ENCODE results near the gene PTGIS.

PTGIS gene

DNA sequence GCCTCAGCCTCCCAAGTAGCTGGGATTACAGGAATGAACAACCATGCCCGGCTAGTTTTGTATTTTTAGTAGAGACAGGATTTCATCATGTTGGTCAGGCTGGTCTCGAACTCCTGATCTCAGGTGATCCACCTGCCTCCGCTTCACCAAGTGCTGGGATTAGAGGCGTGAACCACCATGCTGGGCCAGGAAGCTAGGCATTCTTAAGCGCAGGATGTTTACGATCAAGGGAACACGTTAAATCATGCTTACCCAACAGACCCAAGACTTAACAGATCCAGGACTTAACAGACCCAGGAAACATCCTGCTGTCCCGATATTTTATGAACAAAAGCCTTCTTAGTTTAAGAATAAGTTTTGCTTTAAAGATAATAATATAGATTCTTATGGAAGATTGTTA, 9.1 kb downstream of the PTGIS start:
- DNase-seq = no peak

GRCh38 chr20:49557449-49557848, 10.5 kb downstream of the PTGIS start:
- DNase-seq = no peak

GRCh38 chr20:49556621-49557020, 11.3 kb downstream of the PTGIS start:
- no peak for DNase-seq

GRCh38 chr20:49549801-49550551, 18.0 kb downstream of the PTGIS start:
- DNase-seq = no peak

DNA sequence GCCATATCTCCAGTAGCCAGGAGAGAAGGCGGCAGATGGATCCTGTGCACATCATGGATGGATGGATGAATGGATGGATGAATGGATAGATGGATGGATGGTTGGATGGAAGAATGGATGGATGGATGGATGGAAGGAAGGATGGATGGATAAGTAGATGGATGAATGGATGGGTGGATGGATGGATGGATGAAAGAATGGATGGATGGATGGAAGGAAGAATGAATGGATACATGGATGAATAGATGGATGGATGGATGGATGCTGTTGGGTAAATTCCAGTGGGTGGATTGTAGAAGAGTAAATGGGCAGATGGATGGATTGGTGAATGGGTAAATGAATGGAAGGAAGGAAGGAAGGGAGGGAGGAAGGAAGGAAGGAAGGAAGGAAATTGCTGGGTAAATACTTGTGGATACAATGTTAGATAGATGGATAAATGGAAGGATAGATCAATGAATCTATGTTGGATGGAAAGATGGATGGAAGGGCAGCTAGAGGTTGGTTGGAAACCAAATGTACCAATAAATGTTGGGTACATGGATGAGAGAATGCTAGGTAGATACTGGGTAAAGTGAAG, 19.5 kb downstream of the PTGIS start:
- DNase-seq = no peak

- DNase-seq = no peak
These were observed 22.4 kb downstream of the PTGIS start for GRCh38 chr20:49545572-49545971.

GRCh38 chr20:49544535-49544934, 23.4 kb downstream of the PTGIS start:
- no peak for DNase-seq

GRCh38 chr20:49543858-49544437, 24.0 kb downstream of the PTGIS start:
- no peak for DNase-seq

DNA sequence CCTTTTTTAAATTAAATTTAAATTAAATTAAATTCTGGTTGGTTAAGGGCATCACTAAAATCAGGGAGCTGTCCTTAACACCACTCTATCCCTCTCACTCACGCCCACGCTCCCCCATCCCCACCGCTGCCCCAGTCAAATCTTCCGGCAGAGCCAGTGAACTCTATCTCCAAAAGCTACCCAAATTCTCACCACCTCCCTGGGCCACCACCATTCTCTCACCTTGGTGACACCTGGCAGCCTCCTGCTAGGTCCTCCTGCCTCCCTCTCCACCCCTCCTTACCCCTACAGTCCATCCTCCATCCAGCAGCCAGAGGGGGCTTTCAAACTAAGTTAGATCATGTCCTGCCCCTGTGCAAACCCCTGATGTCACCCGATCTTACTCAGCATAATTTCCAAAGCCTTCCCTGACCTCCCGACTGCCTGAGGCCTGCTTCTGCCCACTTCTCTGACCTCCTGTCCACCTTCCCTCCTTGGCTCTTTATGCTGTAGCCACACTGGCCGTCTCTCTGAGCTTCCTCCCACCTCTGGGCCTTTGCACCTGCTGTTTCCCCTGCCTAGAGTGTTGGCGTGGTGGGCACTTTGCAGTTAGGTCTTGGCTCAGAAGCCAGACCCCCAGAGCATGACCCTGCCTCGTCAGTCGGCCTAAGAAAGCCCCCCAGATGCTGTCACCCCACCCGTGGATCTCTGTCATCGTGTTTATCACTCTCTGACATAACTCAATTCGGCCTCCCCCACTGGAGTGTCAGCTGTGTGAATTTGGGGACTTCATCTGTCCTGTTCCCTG, 24.7 kb downstream of the PTGIS start:
- no peak for DNase-seq

- DNase-seq = no peak
These were observed 25.4 kb downstream of the PTGIS start for GRCh38 chr20:49542514-49542991.

- peak; percentile 79 for DNase-seq
These were observed 26.0 kb downstream of the PTGIS start for GRCh38 chr20:49541733-49542513.

DNA sequence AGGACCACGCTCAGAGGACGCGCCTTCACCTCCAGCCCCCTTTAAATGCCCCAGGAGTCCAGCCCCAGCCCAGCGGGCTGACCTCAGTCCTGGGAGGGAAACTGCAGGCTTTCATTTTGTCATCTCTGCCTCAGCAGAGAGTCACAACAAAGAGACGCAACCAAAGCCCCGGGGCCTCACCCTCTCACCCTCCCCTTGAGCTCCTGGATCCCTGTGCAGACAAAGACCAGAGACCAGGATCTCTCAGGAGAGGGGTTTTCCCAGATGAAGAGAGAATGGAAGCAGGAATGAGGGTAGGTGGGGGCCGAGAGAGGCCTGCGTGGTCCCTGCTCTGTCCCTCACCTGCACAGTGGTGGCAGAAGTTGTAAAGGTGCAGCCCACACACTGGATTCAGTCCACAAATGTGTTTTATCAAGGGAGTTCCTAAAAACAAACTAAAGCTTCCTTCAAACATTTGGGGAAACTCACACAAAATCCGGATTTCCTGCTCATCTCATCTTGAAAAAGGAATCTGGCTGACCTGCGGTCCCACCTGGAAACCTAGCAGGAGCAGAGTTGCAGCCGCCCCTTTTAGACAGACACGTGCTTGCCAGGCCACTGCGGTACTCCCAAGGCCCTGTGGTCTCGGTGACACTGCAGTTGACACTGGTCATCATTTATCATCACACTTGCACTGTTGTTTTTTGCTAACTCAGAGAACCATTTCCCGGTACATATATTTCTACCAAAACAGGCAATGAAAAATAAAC, 27.1 kb downstream of the PTGIS start:
- DNase-seq = no peak

GRCh38 chr20:49540232-49540620, 27.7 kb downstream of the PTGIS start:
- DNase-seq = no peak

DNA sequence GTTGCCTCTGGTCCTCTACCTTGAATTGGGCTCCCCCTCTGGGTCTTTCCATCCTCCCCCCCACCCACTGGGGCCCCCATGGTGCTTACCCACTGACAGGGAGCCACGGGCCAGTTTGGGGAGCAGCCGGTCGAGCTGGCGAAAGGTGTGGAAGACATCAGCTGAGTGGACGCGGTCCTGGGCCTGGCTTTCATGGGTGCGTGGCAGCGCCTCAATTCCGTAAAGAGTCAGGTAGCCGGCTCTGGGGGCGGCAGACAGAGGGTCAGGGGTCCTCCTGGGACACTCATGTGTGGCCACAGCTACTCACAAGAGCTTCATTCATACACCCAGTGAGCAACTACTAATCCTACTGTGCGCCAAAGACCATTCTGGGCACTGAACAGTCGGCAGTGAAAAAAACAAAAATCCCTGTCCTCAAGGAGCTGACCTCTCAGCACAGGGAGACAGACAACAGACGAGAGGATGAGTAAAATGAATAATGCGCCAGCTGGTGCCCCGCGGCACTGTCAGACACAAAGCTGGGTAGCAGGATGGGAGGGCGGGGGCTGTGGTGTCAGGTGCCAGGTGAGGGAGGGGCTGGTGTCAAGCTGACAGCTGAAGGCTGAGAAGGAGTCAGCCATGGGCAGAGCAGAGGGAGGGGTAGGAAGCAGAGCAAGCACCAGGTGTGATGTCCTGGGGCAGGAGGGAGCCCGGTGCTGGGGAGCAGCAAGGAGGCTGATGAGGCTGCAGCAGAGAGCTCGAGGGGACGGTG, 28.3 kb downstream of the PTGIS start:
- DNase-seq = no peak

DNA sequence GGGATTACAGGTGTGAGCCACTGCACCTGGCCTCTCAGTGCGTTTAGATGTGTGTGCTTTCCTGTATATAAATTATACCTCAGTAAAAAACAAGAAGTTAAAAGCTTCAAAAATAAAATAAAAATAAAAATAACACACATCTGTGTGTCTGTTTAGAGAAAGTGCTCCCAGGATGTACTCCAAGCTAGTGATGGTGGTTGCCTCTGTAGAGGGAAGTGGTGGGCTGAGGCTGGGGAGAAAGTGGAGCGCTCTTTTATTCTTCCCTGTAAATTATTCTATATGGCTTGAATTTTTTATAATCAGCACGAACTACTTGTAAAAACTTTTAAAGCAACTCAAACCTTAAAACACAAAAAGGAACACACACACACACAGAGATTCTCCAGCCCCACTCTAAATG, 29.0 kb downstream of the PTGIS start:
- DNase-seq = no peak

DNA sequence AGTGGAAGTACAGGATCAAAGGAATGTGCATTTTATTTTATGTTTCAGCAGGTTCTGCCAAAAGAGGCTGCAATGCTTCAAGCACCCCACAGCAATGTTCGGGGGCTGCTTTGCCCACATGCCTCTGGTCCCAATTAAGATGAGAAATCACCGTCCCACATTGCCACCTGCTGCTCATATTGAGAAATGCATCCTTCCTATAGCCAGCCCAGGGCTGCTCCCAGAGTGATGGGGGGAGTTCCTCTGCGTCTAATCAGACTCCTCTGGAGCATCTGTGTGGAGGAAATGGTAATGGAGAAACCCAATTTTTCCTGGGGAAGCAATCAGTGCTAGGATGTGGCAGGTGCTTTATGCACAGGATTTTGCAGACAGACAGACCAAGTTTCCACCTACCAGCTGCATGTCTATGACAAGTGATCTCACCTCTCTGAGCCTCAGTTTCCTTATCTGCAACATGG, 33.7 kb downstream of the PTGIS start:
- peak; percentile 75 for DNase-seq

- DNase-seq = no peak
These were observed 35.5 kb downstream of the PTGIS start for GRCh38 chr20:49532285-49532946.

- DNase-seq = no peak
These were observed 38.5 kb downstream of the PTGIS start for GRCh38 chr20:49529470-49529869.

DNA sequence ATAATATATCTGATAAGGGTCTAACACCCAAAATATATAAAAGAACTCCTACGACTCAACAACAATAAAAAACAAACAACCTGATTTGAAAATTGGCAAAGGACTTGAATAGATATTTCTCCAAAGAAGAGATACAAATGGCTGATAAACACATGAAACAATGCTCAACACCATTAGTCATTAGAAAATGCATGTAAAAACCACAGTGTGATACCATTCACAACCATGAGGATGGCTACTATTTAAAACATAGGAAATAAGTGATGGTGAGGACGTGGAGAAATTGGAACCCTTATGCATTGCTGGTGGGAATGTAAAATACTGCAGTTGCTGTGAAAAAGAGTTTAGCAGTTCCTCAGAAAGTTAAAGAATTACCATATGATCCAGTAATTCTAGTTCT, 41.4 kb downstream of the PTGIS start:
- DNase-seq = no peak

GRCh38 chr20:49526056-49526455, 41.9 kb downstream of the PTGIS start:
- DNase-seq = no peak

Measured in suppressor macrophage treated with lipopolysaccharide for 4 hours (primary cell).